Urothelium cell line (cell line): ENCODE data around the gene VASP.

ENCODE experiments used
- DNase-seq: peaks from one replicate; pipeline ENCODE4 v3.0.0; 2011; ENCODE audit warnings: low spot score, mixed read lengths
- FAIRE-seq: peaks from 2 replicates; lab custom pipeline; 2011; peaks lifted over from hg19 to GRCh38; lab: Jason Lieb, UNC

VASP gene

GRCh38 chr19:45473682-45474605, 33.3 kb upstream of the VASP start:
- FAIRE-seq, result no peak

GRCh38 chr19:45474606-45475521, 32.4 kb upstream of the VASP start:
- no peak for FAIRE-seq
- DNase-seq, result no peak

More at GRCh38 chr19:45473682-45474605, 33.3 kb upstream of the VASP start:
- DNase-seq, result no peak

GRCh38 chr19:45475537-45476291, 31.6 kb upstream of the VASP start:
- DNase-seq (no peak), FAIRE-seq (no peak)

GRCh38 chr19:45476304-45476703, 31.0 kb upstream of the VASP start:
- FAIRE-seq (no peak), DNase-seq (no peak)

DNA sequence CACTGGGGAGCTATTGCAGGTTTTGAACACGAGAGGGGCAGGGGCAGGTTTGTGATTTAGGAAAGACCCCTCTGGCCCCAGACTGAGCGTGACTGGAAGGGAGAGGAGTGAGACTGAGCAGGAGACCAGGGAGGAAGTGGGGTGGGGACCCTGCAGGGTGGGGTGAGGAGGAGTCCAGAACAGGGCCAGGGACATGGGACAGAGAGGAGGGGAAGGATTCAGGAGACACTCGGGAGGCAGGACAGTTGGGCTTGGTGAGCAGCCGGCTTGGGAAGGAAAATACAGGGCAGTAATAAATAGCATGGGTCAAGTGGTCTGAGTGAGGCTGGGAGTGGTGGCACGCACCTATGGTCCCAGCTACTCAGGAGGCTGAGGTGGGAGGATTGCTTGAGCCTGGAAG, 30.1 kb upstream of the VASP start:
- DNase-seq (no peak), FAIRE-seq (no peak)

DNA sequence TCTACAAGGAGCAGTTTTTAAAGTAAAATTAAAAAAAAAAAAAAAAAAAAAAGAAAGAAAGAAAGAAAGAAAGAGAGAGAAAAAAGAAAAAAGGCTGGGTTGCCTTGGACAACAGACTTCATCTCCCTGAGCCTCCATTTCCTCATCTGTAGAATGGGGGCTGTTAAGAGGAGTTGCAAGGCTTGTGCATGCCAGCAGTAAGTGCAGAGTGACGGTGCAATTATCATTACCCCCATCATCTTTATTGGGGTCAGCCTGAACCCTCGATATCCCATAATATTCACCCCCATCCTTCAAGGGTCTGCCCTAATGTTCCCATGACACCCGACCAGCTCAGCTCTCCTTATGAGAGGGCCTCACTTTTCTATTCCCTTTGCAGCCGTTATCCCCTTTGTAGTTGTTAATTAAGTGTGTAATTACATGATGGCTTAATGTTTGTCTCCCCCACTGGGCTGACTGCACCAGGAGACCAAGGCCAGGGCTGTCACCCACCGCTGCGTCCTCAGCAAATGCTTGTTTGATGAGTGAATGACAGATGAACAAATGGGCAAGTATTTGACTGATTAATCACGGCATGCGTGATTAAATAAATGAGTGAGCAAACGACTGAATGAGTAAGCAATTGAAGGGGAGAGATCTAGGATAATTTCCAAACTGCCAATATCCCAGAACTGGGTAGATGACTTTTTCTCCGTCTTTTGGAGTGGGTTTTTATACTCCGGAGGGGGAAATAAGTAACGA, 29.4 kb upstream of the VASP start:
- FAIRE-seq (no peak), DNase-seq (no peak)

DNA sequence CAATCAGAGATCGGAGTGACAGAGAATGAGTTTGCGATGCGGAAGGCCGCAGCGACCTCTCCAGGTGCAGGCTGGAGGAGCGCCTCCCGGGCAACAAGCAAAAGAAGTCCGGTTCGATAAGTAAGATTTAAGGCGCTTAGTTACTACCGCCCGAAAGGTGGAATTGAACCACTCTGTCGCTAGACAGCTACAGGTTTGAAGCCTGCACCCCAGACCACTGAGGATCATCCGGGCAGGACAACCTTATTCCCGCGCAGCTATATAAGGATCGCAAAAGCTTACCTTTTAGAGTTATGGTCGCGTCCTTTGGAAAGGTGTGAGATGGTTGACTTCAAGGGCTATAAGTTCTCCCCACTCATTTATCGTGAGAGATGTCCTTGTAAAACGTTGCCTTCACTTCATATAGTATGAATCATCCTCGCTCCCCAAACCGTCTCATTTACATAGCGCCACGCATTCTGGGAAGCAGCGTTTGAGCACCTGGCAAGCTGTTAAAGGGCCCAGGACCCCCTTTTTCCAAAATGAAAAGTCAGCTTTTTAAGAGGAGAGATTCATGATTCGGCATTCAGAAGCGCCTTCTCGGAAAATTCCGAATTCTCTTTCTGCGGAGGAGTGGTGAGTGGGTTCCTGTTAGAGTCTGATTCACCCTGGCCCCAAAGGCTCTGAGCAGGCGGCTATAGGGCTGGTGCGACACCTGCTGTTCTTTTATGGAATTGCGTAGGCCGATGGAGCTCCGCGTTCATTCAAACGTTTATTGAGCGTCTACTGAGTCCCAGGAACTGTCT, 28.6 kb upstream of the VASP start:
- FAIRE-seq (no peak), DNase-seq (peak; percentile 79)

DNA sequence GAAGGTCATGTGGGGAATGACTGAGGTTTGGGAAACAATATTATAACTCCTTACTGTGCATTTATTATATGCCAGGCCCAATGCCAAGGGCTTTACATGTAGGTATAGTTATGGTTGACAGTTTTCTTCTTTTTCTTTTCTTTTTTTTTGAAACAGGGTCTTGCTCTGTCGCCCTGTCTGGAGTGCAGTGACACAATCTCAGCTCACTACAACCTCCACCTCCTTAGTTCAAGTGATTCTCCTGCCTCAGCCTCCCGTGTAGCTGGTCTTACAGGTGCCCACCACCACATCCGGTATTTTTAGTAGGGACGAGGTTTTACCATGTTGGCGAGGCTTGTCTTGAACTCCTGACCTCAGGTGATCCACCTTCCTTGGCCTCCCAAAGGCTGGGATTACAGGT, 24.2 kb upstream of the VASP start:
- DNase-seq (no peak), FAIRE-seq (no peak)

DNA sequence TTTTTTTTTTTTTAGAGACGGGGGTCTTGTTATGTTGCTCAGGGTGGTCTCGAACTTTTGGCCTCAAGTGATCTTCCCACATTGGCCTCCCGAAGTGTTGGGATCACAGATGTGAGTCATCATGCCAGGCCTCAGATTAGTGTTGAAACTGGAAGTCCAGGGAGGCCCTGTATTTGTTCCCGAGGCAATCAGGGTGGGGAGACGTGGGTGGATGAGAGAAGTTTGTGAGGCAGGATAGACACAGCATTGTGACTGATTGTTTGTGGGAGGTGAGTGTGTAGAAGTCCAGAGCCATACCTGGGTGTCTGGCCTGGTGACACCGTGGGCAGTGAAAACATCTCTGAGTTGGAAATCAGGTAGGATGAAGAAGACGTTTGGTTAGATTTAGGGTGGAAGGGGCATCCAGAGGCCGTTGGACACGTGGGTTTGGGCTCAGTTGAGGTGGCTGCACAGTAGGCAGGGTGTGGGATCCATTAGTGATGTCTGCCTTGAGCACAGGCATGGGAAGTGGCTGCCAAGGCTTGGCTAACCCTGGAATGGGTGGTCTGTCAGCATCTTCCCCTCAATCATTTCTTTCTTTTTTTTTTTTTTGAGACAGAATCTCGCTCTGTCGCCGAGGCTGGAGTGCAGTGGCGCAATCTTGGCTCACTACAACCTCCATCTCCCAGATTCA, 22.9 kb upstream of the VASP start:
- FAIRE-seq (no peak), DNase-seq (no peak)

DNA sequence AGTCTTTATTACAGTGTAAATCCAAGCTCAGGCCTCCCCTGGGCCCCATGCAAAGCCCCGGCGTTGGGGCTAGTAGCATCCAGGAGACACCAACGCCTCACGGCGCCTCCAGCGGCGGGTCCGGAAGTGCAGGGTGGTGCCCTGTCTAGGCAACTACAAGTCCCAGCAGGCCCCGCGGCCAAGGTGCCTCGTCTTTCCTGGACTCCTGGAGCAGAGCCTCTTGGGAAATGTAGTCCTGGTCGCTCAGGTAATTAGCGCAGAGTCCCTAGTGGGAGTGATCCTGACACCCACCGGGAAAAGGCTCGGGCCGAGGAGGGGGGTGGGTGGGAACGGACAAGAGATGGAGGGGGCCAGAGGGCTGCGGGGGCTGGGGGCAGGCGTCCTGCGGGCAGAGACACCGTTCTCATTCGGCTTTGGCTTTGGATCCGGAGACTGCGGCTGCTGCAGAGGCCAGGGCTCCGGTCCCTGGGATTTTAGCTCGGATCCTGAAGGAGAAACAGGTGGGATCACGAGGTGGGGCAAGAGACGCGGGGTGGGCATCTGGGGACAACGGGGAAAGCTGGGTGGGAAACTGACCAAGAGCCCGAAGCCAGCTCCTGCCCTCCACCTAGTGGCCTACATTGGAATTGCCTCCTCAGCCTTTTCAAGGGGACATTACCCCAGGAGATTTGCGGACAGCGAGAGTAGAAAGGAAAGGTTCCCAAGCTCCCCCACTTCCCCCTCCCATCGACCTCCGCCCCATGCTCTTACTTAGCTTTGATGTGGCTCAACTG, 21.8 kb upstream of the VASP start:
- peak; percentile 88 for DNase-seq
- peak; percentile 44 for FAIRE-seq

- DNase-seq (no peak), FAIRE-seq (no peak)
These were observed 18.6 kb upstream of the VASP start for GRCh38 chr19:45488708-45489107.

GRCh38 chr19:45489216-45489855, 17.9 kb upstream of the VASP start:
- DNase-seq (no peak), FAIRE-seq (no peak)

DNA sequence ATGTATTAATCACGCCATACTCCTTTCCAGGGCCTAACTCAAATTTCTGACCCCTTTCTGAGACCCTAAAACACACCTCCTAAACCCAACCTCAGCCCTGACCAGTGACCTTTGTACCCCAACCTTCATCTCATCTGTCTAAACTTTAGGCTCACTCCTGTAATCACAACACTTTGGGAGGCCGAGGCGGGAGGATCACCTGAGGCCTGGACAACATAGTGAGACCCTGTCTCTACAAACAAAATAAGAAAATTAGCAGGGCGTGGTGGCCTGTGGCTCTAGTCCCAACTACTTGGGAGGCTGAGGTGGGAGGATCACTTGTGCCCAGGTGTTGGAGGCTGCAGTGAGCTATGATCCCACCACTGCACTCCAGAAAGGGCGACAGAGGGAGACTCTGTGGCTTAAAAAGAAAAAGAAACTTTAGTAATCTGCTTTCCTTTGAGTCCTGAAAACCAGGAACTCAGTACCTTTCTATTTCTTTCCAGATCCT, 15.1 kb upstream of the VASP start:
- FAIRE-seq (no peak), DNase-seq (no peak)

DNA sequence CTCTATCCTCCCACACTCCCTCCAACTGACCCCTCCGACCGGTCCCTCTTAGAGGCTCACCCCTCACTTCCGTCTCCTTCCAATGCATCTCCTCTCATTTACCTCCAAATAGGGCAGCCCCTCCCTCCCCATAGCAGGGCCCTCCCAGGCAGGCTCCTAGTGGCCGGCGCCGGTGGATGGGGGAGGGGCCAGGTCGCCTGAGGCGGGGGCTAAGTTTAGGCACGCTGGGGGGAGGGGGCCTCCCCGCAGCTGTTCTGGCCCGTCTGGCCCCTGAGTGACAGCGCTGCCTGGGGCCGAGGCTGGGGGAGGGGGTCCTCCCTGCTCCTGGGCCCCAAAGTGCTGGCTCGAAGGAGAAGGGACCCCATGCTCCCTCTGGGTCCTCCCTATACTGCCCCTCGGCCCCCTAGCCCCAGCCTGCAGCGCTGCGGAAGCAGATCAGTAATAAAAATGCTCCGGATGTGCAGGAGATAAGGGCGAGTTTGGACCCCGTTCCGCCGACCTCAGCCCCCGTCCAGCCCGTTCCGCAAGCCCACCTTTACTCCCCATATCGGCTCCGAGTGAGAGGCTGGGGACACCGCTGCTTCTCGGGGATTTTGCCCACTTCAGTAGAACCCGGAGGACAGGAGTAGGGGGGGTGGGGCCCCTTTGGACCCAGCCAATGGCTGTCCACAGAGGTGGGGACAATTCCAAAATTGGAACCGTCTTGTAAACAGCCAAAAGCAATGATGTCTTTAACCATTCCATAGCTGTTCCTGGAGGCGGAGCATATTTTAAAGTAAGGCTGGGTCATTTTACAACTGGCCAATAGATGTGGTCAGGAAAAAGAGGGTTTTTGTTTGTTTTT, 14.4 kb upstream of the VASP start:
- FAIRE-seq, result no peak
- DNase-seq, result no peak

- FAIRE-seq, result no peak
- DNase-seq, result no peak
These were observed 12.9 kb upstream of the VASP start for GRCh38 chr19:45494261-45494916.

- DNase-seq (no peak), FAIRE-seq (no peak)
These were observed 12.1 kb upstream of the VASP start for GRCh38 chr19:45495178-45495577.
